ENCODE measurements around the gene ADAM11. TPM values are rescaled to one million over a fixed set of nuclear protein-coding genes. Genes with fewer than 3 reads are reported as not detected.

ADAM11 gene
- total RNA-seq, 2 donors from 2014 or later = 0.42 TPM

- H3K27me3 ChIP-seq = no peaks in the 10 kb centered on the region
- no peaks in the 10 kb centered on the region for H3K9me3 ChIP-seq
- no peak overlapping the region for H3K4me3 ChIP-seq
- no peak overlapping the region for H3K9ac ChIP-seq (ENCODE audit: low read depth in 2 of 2, low read length in 2 of 2)
- H3K36me3 ChIP-seq = no peaks in the 10 kb centered on the region
- H3K27ac ChIP-seq = no peak overlapping the region
- no peaks in the 10 kb centered on the region for H3K4me1 ChIP-seq
- no peak for DNase-seq
- TF ChIP-seq CTCF (IDR thresholded peaks at IDR 0.05) = no peak
- intact Hi-C loops (cut with DNase I) = no loop called here
Observed at GRCh38 chr17:44766409-44767038, 7.7 kb downstream of the ADAM11 start.

GRCh38 chr17:44767493-44767892, 8.7 kb downstream of the ADAM11 start:
- no peaks in the 10 kb centered on the region for H3K9me3 ChIP-seq
- H3K27me3 ChIP-seq = no peaks in the 10 kb centered on the region
- intact Hi-C loops (cut with DNase I) = no loop called here
- no peak overlapping the region for H3K4me3 ChIP-seq
- no peak for DNase-seq
- no peaks in the 10 kb centered on the region for H3K4me1 ChIP-seq
- no peak overlapping the region for H3K9ac ChIP-seq (ENCODE audit: low read depth in 2 of 2, low read length in 2 of 2)
- no peaks in the 10 kb centered on the region for H3K36me3 ChIP-seq
- H3K27ac ChIP-seq = no peak overlapping the region
- no peak for TF ChIP-seq CTCF (IDR thresholded peaks at IDR 0.05)

- no peak for DNase-seq
- no peaks in the 10 kb centered on the region for H3K27me3 ChIP-seq
- no peak overlapping the region for H3K4me3 ChIP-seq
- intact Hi-C loops (cut with DNase I) = no loop called here
- H3K9me3 ChIP-seq = no peaks in the 10 kb centered on the region
- no peaks in the 10 kb centered on the region for H3K36me3 ChIP-seq
- H3K9ac ChIP-seq (ENCODE audit: low read depth in 2 of 2, low read length in 2 of 2) = no peak overlapping the region
- no peak for TF ChIP-seq CTCF (IDR thresholded peaks at IDR 0.05)
- no peak overlapping the region for H3K27ac ChIP-seq
- H3K4me1 ChIP-seq = no peaks in the 10 kb centered on the region
Observed at GRCh38 chr17:44768505-44769142, 9.8 kb downstream of the ADAM11 start.

- no peak for TF ChIP-seq CTCF (IDR thresholded peaks at IDR 0.05)
- no peak overlapping the region for H3K27ac ChIP-seq
- H3K36me3 ChIP-seq = no peaks in the 10 kb centered on the region
- DNase-seq = no peak
- H3K27me3 ChIP-seq = no peaks in the 10 kb centered on the region
- no peak overlapping the region for H3K9ac ChIP-seq (ENCODE audit: low read depth in 2 of 2, low read length in 2 of 2)
- H3K4me1 ChIP-seq = no peaks in the 10 kb centered on the region
- intact Hi-C loops (cut with DNase I) = no loop called here
- H3K4me3 ChIP-seq = no peak overlapping the region
- H3K9me3 ChIP-seq = no peaks in the 10 kb centered on the region
Observed at GRCh38 chr17:44769230-44769629, 10.4 kb downstream of the ADAM11 start.

GRCh38 chr17:44769647-44770084, 10.9 kb downstream of the ADAM11 start:
- Histone ChIP-seq H3K4me1 (no peaks in the 10 kb centered on the region), H3K27me3 (no peaks in the 10 kb centered on the region), H3K9ac (ENCODE audit: low read depth in 2 of 2, low read length in 2 of 2) (no peak overlapping the region), H3K4me3 (no peak overlapping the region), H3K36me3 (no peaks in the 10 kb centered on the region), H3K9me3 (no peaks in the 10 kb centered on the region), H3K27ac (no peak overlapping the region)
- TF ChIP-seq CTCF (IDR thresholded peaks at IDR 0.05) = no peak
- intact Hi-C loops (cut with DNase I) = loop anchor here (5.0 to 10.0 kb wide), 2 partner anchors 113 to 255 kb away; no protein-coding TSS in a partner anchor
- no peak for DNase-seq

Measured in colonic mucosa (tissue), 4 donors.